Measurements from ENCODE around the gene RPL13A.
"Not testable (repeated sequence)": the region's sequence is repeated elsewhere in the genome, so short reads cannot be mapped to it uniquely, and the experiment has no call there.

Gene RPL13A

GRCh38 chr19:49441960-49442350, 45.5 kb upstream of the RPL13A start:
- Histone ChIP-seq H3K27ac (ENCODE audit: low read depth, low read length) (no peak overlapping the region), H3K79me1 (ENCODE audit: low read length) (no peaks in the 10 kb centered on the region), H3K4me2 (ENCODE audit: low read length) (no peak overlapping the region), H3K4ac (ENCODE audit: low read depth, low read length) (no peak overlapping the region), H3K4me3 (ENCODE audit: low read length) (no peak overlapping the region), H3K79me2 (ENCODE audit: control insufficient read depth, insufficient read depth, low read length) (no peaks in the 10 kb centered on the region), H4K8ac (ENCODE audit: low read depth, low read length) (no peak overlapping the region), H4K5ac (ENCODE audit: low read length) (no peak overlapping the region), H3K18ac (ENCODE audit: low read length) (no peak overlapping the region), H3K36me3 (ENCODE audit: control insufficient read depth, insufficient read depth, low read length) (peaks cover 3% of the 10 kb centered on the region), H2AK5ac (ENCODE audit: low read length) (no peak overlapping the region), H3K23ac (ENCODE audit: low read length) (no peak overlapping the region), H3K27me3 (ENCODE audit: insufficient read depth, low read length, poor library complexity) (peaks cover 34% of the 10 kb centered on the region), H2BK5ac (ENCODE audit: low read length) (no peak overlapping the region), H2BK15ac (replicated peaks; ENCODE audit: low read depth) (no peak overlapping the region), H3K56ac (ENCODE audit: low read length) (no peak overlapping the region), H3K4me1 (ENCODE audit: control insufficient read depth, low read depth, low read length) (peaks cover 2% of the 10 kb centered on the region), H3K9ac (ENCODE audit: low read length) (no peak overlapping the region), H2BK120ac (ENCODE audit: low read depth, low read length) (no peak overlapping the region)
- no peak for DNase-seq
- WGBS (ENCODE audit: extremely low coverage, insufficient coverage, low lambda C conversion rate), result no CpG with 5 or more reads among the region's 14 CpGs

- Histone ChIP-seq H4K5ac (ENCODE audit: low read length) (no peak overlapping the region), H3K4ac (ENCODE audit: low read depth, low read length) (no peak overlapping the region), H3K56ac (ENCODE audit: low read length) (peak overlapping the region; percentile 18), H2BK5ac (ENCODE audit: low read length) (no peak overlapping the region), H3K18ac (ENCODE audit: low read length) (no peak overlapping the region), H4K8ac (ENCODE audit: low read depth, low read length) (no peak overlapping the region), H2BK15ac (replicated peaks; ENCODE audit: low read depth) (no peak overlapping the region), H3K4me3 (ENCODE audit: low read length) (no peak overlapping the region), H2BK120ac (ENCODE audit: low read depth, low read length) (no peak overlapping the region), H3K27ac (ENCODE audit: low read depth, low read length) (no peak overlapping the region), H3K4me2 (ENCODE audit: low read length) (peak overlapping the region; percentile 35), H3K36me3 (ENCODE audit: control insufficient read depth, insufficient read depth, low read length) (peaks cover 3% of the 10 kb centered on the region), H2AK5ac (ENCODE audit: low read length) (no peak overlapping the region), H3K4me1 (ENCODE audit: control insufficient read depth, low read depth, low read length) (peaks cover 2% of the 10 kb centered on the region), H3K9ac (ENCODE audit: low read length) (no peak overlapping the region), H3K23ac (ENCODE audit: low read length) (no peak overlapping the region), H3K79me2 (ENCODE audit: control insufficient read depth, insufficient read depth, low read length) (no peaks in the 10 kb centered on the region), H3K27me3 (ENCODE audit: insufficient read depth, low read length, poor library complexity) (peaks cover 33% of the 10 kb centered on the region), H3K79me1 (ENCODE audit: low read length) (no peaks in the 10 kb centered on the region)
- no peak for DNase-seq
- no CpG with 5 or more reads among the region's 11 CpGs for WGBS (ENCODE audit: extremely low coverage, insufficient coverage, low lambda C conversion rate)
Measured at GRCh38 chr19:49442354-49442753, 45.1 kb upstream of the RPL13A start.

GRCh38 chr19:49442771-49443365, 44.5 kb upstream of the RPL13A start:
- no peak overlapping the region for H3K4ac ChIP-seq (ENCODE audit: low read depth, low read length)
- H3K56ac ChIP-seq (ENCODE audit: low read length), result peak overlapping the region; percentile 98
- H4K8ac ChIP-seq (ENCODE audit: low read depth, low read length), result no peak overlapping the region
- H3K9ac ChIP-seq (ENCODE audit: low read length), result peak overlapping the region; percentile 92
- H3K4me3 ChIP-seq (ENCODE audit: low read length), result peak overlapping the region; percentile 12
- peak overlapping the region; percentile 24 for H3K18ac ChIP-seq (ENCODE audit: low read length)
- H2AK5ac ChIP-seq (ENCODE audit: low read length), result no peak overlapping the region
- peak; percentile 98 for DNase-seq
- H2BK5ac ChIP-seq (ENCODE audit: low read length), result peak overlapping the region; percentile 59
- H3K36me3 ChIP-seq (ENCODE audit: control insufficient read depth, insufficient read depth, low read length), result peaks cover 3% of the 10 kb centered on the region
- peak overlapping the region; percentile 98 for H3K4me2 ChIP-seq (ENCODE audit: low read length)
- no peak overlapping the region for H3K23ac ChIP-seq (ENCODE audit: low read length)
- peaks cover 33% of the 10 kb centered on the region for H3K27me3 ChIP-seq (ENCODE audit: insufficient read depth, low read length, poor library complexity)
- H2BK120ac ChIP-seq (ENCODE audit: low read depth, low read length), result no peak overlapping the region
- H3K27ac ChIP-seq (ENCODE audit: low read depth, low read length), result peak overlapping the region; percentile 72
- H4K5ac ChIP-seq (ENCODE audit: low read length), result no peak overlapping the region
- H3K4me1 ChIP-seq (ENCODE audit: control insufficient read depth, low read depth, low read length), result peaks cover 2% of the 10 kb centered on the region
- H3K79me2 ChIP-seq (ENCODE audit: control insufficient read depth, insufficient read depth, low read length), result no peaks in the 10 kb centered on the region
- no CpG with 5 or more reads among the region's 43 CpGs for WGBS (ENCODE audit: extremely low coverage, insufficient coverage, low lambda C conversion rate)
- no peaks in the 10 kb centered on the region for H3K79me1 ChIP-seq (ENCODE audit: low read length)
- H2BK15ac ChIP-seq (replicated peaks; ENCODE audit: low read depth), result no peak overlapping the region

DNA sequence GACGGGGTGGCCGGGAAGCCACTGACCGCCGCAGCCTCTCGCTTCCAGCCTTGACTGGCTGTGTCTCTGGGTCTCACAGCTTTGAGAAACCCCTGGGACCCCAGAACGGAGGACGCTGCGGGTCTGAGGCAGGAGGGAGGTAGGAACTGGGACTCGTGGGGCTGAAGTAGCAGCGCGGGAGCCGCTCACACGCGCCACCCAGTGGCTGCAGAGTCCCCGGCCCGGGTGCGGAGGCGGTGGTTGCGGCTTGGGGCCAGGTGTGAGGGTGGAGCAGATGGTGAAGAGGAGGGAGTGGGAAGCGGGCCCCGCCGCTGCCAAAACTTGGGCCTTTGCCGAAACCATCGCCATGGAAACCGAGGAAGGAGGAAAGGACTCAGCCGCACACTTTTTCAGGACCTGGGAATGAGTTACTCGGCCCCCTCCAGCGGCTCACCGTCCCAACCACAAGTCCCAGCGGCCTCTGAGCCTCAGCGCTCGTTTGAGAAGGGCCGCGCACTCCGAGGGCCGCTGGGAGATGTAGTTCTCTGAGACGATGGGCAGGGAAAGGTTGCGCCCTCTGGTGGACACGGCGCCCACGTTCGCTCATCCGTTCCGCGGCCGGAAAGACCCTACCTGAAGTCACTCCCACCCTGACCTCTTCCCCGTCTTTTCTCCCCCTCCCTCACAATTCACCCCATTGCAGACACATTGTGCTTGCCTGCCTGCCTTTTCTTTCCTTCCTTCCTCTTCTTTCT, 43.9 kb upstream of the RPL13A start:
- Histone ChIP-seq H3K27ac (ENCODE audit: low read depth, low read length) (peak overlapping the region; percentile 72), H3K79me1 (ENCODE audit: low read length) (peaks cover 2% of the 10 kb centered on the region), H3K36me3 (ENCODE audit: control insufficient read depth, insufficient read depth, low read length) (peaks cover 3% of the 10 kb centered on the region), H2AK5ac (ENCODE audit: low read length) (no peak overlapping the region), H3K56ac (ENCODE audit: low read length) (peak overlapping the region; percentile 98), H2BK15ac (replicated peaks; ENCODE audit: low read depth) (no peak overlapping the region), H3K4me2 (ENCODE audit: low read length) (peak overlapping the region; percentile 98), H2BK5ac (ENCODE audit: low read length) (peak overlapping the region; percentile 59), H3K27me3 (ENCODE audit: insufficient read depth, low read length, poor library complexity) (peaks cover 26% of the 10 kb centered on the region), H3K4me3 (ENCODE audit: low read length) (peak overlapping the region; percentile 44), H4K5ac (ENCODE audit: low read length) (no peak overlapping the region), H3K4me1 (ENCODE audit: control insufficient read depth, low read depth, low read length) (peaks cover 2% of the 10 kb centered on the region), H3K18ac (ENCODE audit: low read length) (peak overlapping the region; percentile 24), H3K79me2 (ENCODE audit: control insufficient read depth, insufficient read depth, low read length) (no peaks in the 10 kb centered on the region), H3K9ac (ENCODE audit: low read length) (peak overlapping the region; percentile 92), H3K23ac (ENCODE audit: low read length) (no peak overlapping the region), H2BK120ac (ENCODE audit: low read depth, low read length) (no peak overlapping the region), H3K4ac (ENCODE audit: low read depth, low read length) (no peak overlapping the region), H4K8ac (ENCODE audit: low read depth, low read length) (no peak overlapping the region)
- peak; percentile 98 for DNase-seq
- WGBS (ENCODE audit: extremely low coverage, insufficient coverage, low lambda C conversion rate), result no CpG with 5 or more reads among the region's 47 CpGs

- H3K9ac ChIP-seq (ENCODE audit: low read length); H3K79me1 ChIP-seq (ENCODE audit: low read length); H3K4ac ChIP-seq (ENCODE audit: low read depth, low read length); H3K4me2 ChIP-seq (ENCODE audit: low read length); H2AK5ac ChIP-seq (ENCODE audit: low read length); H3K79me2 ChIP-seq (ENCODE audit: control insufficient read depth, insufficient read depth, low read length); H3K4me3 ChIP-seq (ENCODE audit: low read length); H4K5ac ChIP-seq (ENCODE audit: low read length); H4K8ac ChIP-seq (ENCODE audit: low read depth, low read length); H3K36me3 ChIP-seq (ENCODE audit: control insufficient read depth, insufficient read depth, low read length); H3K18ac ChIP-seq (ENCODE audit: low read length); H2BK120ac ChIP-seq (ENCODE audit: low read depth, low read length); H2BK5ac ChIP-seq (ENCODE audit: low read length); DNase-seq; H2BK15ac ChIP-seq (replicated peaks; ENCODE audit: low read depth); H3K4me1 ChIP-seq (ENCODE audit: control insufficient read depth, low read depth, low read length); H3K23ac ChIP-seq (ENCODE audit: low read length); H3K27ac ChIP-seq (ENCODE audit: low read depth, low read length): not testable (repeated sequence)
- H3K56ac ChIP-seq (ENCODE audit: low read length), result peak overlapping the region; percentile 34
- peaks cover 23% of the 10 kb centered on the region for H3K27me3 ChIP-seq (ENCODE audit: insufficient read depth, low read length, poor library complexity)
- no CpG with 5 or more reads among the region's 5 CpGs for WGBS (ENCODE audit: extremely low coverage, insufficient coverage, low lambda C conversion rate)
Measured at GRCh38 chr19:49444100-49444700, 43.2 kb upstream of the RPL13A start.

Data from mesendoderm (in vitro differentiated cells).